GM20000 (cell line): ENCODE measurements around the gene CAPN11.

Experiments used
- DNase-seq: peaks from one replicate; pipeline ENCODE4 v3.0.0; 2012; ENCODE audit warnings: low spot score
- CTCF ChIP-seq: IDR thresholded peaks from 2 replicates; pipeline ENCODE4 v1.5.1; 2012; ENCODE audit warnings: mild to moderate bottlenecking, control low read depth; ENCODE audit errors: extremely low read depth, missing control alignments

Gene CAPN11

DNA sequence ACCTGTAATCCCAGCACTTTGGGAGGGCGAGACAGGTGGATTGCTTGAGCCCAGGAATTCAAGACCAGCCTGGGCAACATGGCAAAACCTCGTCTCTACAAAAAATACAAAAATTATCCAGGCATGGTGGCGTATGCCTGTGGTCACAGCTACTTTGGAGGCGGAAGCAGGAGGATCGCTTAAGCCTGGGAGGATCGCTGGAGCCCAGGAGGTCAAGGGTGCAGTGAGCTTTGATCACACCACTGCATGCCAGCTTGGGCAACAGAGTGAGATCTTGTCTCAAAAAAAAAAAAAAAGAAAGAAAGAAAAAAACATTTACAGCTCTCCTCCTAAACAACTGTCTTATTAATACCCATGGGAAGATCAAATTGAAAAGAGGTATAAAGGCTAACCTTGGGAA is 49.3 kb downstream of the CAPN11 start:
- DNase-seq: no peak
- TF ChIP-seq CTCF: no peak

GRCh38 chr6:44211284-44211683 is 52.7 kb downstream of the CAPN11 start:
- no peak for TF ChIP-seq CTCF

GRCh38 chr6:44214307-44214706 is 55.7 kb downstream of the CAPN11 start:
- DNase-seq: no peak
- TF ChIP-seq CTCF: no peak

More at GRCh38 chr6:44211284-44211683, 52.7 kb downstream of the CAPN11 start:
- DNase-seq: no peak

DNA sequence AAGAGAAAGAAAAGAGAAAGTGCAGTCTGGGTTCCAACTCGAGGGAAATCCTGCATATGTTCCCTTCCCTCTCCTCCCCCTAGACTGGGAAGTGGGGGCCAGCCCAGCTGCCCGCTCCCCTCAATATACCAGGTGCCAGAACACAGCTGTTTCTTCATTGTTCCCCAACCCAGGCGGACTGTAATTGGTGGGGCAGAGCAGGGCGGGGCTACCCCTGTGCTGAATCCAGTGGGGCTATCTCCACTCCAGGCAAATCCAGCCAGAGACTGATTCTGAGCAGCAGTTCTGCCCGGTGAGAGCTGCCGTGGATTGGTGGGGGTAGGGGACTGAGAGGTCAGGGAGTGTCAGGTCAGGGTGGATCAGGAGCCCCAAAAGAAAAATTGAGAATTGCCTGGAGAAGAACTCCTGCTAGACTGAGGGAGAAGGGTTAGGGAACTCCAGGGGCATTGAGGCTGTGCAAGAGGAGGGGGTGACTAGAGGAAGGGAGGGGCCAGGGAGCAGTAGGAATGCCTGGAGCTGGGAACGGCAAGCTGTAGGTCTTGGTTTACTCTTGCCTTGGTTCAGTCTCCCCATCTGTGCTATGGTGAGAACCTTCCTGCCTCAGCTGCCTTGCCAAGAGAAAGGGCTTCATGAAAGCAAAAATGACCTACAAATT is 58.2 kb downstream of the CAPN11 start, which contains the start of gene MYMX:
TSS of gene MYMX (plus strand) at position 250 of the 655 bp plus-strand sequence. CDS start 546 bp downstream, outside the sequence.
- no peak for TF ChIP-seq CTCF
- peak; percentile 10 for DNase-seq

DNA sequence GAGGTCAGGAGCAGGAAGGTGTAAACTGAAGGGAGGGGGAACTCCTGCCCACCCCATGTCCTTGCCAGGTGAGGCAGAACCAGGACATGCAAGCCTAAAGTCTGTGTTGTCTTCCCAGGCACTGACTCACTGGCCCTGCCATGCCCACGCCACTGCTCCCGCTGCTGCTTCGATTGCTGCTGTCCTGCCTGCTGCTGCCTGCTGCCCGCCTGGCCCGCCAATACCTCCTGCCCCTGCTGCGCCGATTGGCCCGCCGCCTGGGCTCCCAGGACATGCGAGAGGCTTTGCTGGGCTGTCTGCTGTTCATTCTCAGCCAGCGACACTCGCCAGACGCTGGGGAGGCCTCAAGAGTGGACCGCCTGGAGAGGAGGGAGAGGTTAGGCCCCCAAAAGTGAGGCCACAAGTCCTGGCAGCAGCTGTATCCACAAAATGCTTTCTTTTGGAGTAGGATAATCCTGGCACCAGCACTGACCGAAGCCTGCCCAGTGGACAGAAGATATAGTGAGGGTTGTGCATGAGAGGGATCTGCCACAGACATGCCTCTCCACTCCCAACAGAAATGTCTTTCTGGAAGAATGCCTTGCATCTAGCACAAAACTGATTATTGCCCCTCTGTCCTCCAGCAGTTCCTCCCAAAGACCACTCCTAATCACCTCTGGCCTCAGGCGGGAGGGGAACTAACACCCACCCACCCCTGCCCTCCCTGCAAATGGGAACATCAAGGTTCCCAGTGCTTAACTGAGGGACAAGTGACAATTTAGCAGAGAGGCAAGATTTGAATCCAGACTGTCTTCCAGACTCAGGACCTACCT is 58.9 kb downstream of the CAPN11 start:
- no peak for TF ChIP-seq CTCF
- DNase-seq: peak; percentile 8

- peak; percentile 91 for DNase-seq
- no peak for TF ChIP-seq CTCF
Measured at GRCh38 chr6:44219053-44219814, 60.6 kb downstream of the CAPN11 start.
